GM23248 (cell line): ENCODE measurements around the gene NKAIN2. TPM values are rescaled to one million over a fixed set of nuclear protein-coding genes. Genes with fewer than 3 reads are reported as not detected.
"Not testable (repeated sequence)": the region's sequence is repeated elsewhere in the genome, so short reads cannot be mapped to it uniquely, and the experiment has no call there.

Experiments used
- DNase-seq: peaks from one replicate; pipeline ENCODE4 v3.0.0-alpha.2; 2015
- H2AFZ ChIP-seq: fragments of 200-600 bp; sonication (generic); 2 replicates; pipeline ENCODE4 v1.6.1; 2016; ENCODE audit warnings: antibody characterized with exemption
- H3F3A ChIP-seq: fragments of 200-600 bp; sonication (generic); 2 replicates; pipeline ENCODE4 v1.6.1; 2016; ENCODE audit warnings: mild to moderate bottlenecking, antibody characterized with exemption, mixed run types; ENCODE audit not compliant: insufficient read depth
- H3K27ac ChIP-seq: fragments of 200-600 bp; sonication (generic); 2 replicates; pipeline ENCODE4 v1.5.1; 2016; ENCODE audit warnings: mild to moderate bottlenecking
- H3K27me3 ChIP-seq: fragments of 200-600 bp; sonication (generic); replicated peaks from 2 replicates; pipeline ENCODE4 v1.6.1; 2016; ENCODE audit warnings: mild to moderate bottlenecking; ENCODE audit not compliant: insufficient read depth
- H3K36me3 ChIP-seq: fragments of 200-600 bp; sonication (generic); 2 replicates; pipeline ENCODE4 v1.6.1; 2016; ENCODE audit warnings: low read depth, mild to moderate bottlenecking
- H3K4me1 ChIP-seq: fragments of 200-600 bp; sonication (generic); 2 replicates; pipeline ENCODE4 v1.6.1; 2016; ENCODE audit warnings: mild to moderate bottlenecking; ENCODE audit not compliant: insufficient read depth
- H3K4me2 ChIP-seq: fragments of 200-600 bp; sonication (generic); one replicate; pipeline ENCODE4 v1.6.1; 2016; ENCODE audit warnings: mild to moderate bottlenecking; ENCODE audit not compliant: unreplicated experiment
- H3K4me3 ChIP-seq: fragments of 200-600 bp; sonication (generic); 2 replicates; pipeline ENCODE4 v1.5.1; 2016; ENCODE audit warnings: mild to moderate bottlenecking
- H3K79me2 ChIP-seq: fragments of 200-600 bp; sonication (generic); 2 replicates; pipeline ENCODE4 v1.6.1; 2016; ENCODE audit warnings: mild to moderate bottlenecking; ENCODE audit not compliant: insufficient read depth
- H3K9ac ChIP-seq: fragments of 200-600 bp; sonication (generic); 2 replicates; pipeline ENCODE4 v1.6.1; 2016; ENCODE audit warnings: mild to moderate bottlenecking
- H3K9me2 ChIP-seq: fragments of 200-600 bp; sonication (generic); 2 replicates; pipeline ENCODE4 v1.6.1; 2016; ENCODE audit warnings: mixed run types, mild to moderate bottlenecking, moderate library complexity; ENCODE audit not compliant: insufficient read depth
- H3K9me3 ChIP-seq: fragments of 200-600 bp; sonication (generic); one replicate; pipeline ENCODE4 v1.6.1; 2017; ENCODE audit warnings: low read depth
- H4K20me1 ChIP-seq: fragments of 200-600 bp; sonication (generic); 2 replicates; pipeline ENCODE4 v1.6.0; 2016; ENCODE audit not compliant: insufficient read depth
- EZH2 ChIP-seq: fragments of 200-600 bp; sonication (generic); IDR thresholded peaks from 2 replicates; pipeline ENCODE4 v1.6.1; 2018; ENCODE audit warnings: antibody characterized with exemption, mild to moderate bottlenecking; ENCODE audit not compliant: insufficient read depth, poor library complexity, severe bottlenecking
- EZH2phosphoT487 ChIP-seq: fragments of 200-600 bp; sonication (generic); IDR thresholded peaks from 2 replicates; pipeline ENCODE4 v1.6.1; 2018; ENCODE audit warnings: antibody characterized with exemption, moderate library complexity, mild to moderate bottlenecking, low read depth; ENCODE audit not compliant: insufficient read depth
- WGBS, 2 experiments: methylation state at CpG; one replicate each; pipeline ENCODE4 v1.1.6; 2015 to 2017; ENCODE audit warnings: low lambda C conversion rate in 2 of 2, low coverage in 1 of 2; ENCODE audit errors: missing lambda C conversion rate in 2 of 2; 5-methylcytosine and 5-hydroxymethylcytosine counted together
- in situ Hi-C: fragments of 300-500 bp; cut with MboI; formaldehyde crosslinking; loops from 2 replicates; pipeline ENCODE4 v1.15.0; 2020
- polyA plus RNA-seq: library from polyadenylated mRNA; unstranded; fragments of >200 nt; fragmentation: Nextera tagmentation; extraction: Ambion mirVana; gene quantifications from 2 replicates; pipeline ENCODE4 v1.2.1, GENCODE V29; 2016
- total RNA-seq: library from RNA; depleted of rRNA; stranded (reverse); fragments of >200 nt; shearing (Covaris generic); gene quantifications from 2 replicates; pipeline ENCODE4 v1.2.3, GENCODE V29; 2014

NKAIN2 gene
- total and polyA plus RNA-seq, 2 experiments from 2014 or later = not detected

GRCh38 chr6:124334359-124334758, 530.7 kb downstream of the NKAIN2 start:
- WGBS, 2 experiments = 19 to 21% methylated on average over 4 of the region's 4 CpGs

GRCh38 chr6:124339610-124340334, 536.1 kb downstream of the NKAIN2 start:
- TF ChIP-seq EZH2phosphoT487 (no peak), EZH2 (no peak)

More at GRCh38 chr6:124334359-124334758, 530.7 kb downstream of the NKAIN2 start:
- Histone ChIP-seq H3K27ac (no peak overlapping the region), H3K9me3 (no peaks in the 10 kb centered on the region), H3K4me2 (no peak overlapping the region), H3K9me2 (no peaks in the 10 kb centered on the region), H3K27me3 (no peaks in the 10 kb centered on the region), H2AFZ (no peak overlapping the region), H4K20me1 (no peaks in the 10 kb centered on the region), H3K79me2 (no peaks in the 10 kb centered on the region), H3K4me3 (no peak overlapping the region), H3F3A (no peaks in the 10 kb centered on the region), H3K9ac (no peak overlapping the region), H3K4me1 (no peaks in the 10 kb centered on the region), H3K36me3 (no peaks in the 10 kb centered on the region)
- no peak for TF ChIP-seq EZH2phosphoT487
- TF ChIP-seq EZH2 = no peak
- in situ Hi-C loops = no loop called here
- DNase-seq = no peak

GRCh38 chr6:124348339-124348738, 544.7 kb downstream of the NKAIN2 start:
- H3K4me2 ChIP-seq, H4K20me1 ChIP-seq, in situ Hi-C loops, H2AFZ ChIP-seq, H3K9me2 ChIP-seq, H3K36me3 ChIP-seq, H3K79me2 ChIP-seq, H3F3A ChIP-seq, H3K4me1 ChIP-seq, H3K9ac ChIP-seq, H3K4me3 ChIP-seq, H3K27me3 ChIP-seq, H3K9me3 ChIP-seq, H3K27ac ChIP-seq, DNase-seq: not testable (repeated sequence)
- 46 to 55% methylated on average over 6 of the region's 6 CpGs for WGBS, 2 experiments

More at GRCh38 chr6:124339610-124340334, 536.1 kb downstream of the NKAIN2 start:
- no peak overlapping the region for H3K4me2 ChIP-seq
- H3K27me3 ChIP-seq = no peaks in the 10 kb centered on the region
- H3K9ac ChIP-seq = no peak overlapping the region
- WGBS, 2 experiments = 26% methylated on average over 5 of the region's 5 CpGs
- H3K36me3 ChIP-seq = no peaks in the 10 kb centered on the region
- no peaks in the 10 kb centered on the region for H3K9me3 ChIP-seq
- H2AFZ ChIP-seq = no peak overlapping the region
- no peaks in the 10 kb centered on the region for H3K79me2 ChIP-seq
- in situ Hi-C loops = no loop called here
- no peak overlapping the region for H3K4me3 ChIP-seq
- no peaks in the 10 kb centered on the region for H3F3A ChIP-seq
- no peak for DNase-seq
- H4K20me1 ChIP-seq = no peaks in the 10 kb centered on the region
- H3K27ac ChIP-seq = no peak overlapping the region
- no peaks in the 10 kb centered on the region for H3K9me2 ChIP-seq
- no peaks in the 10 kb centered on the region for H3K4me1 ChIP-seq

GRCh38 chr6:124355146-124355545, 551.5 kb downstream of the NKAIN2 start:
- in situ Hi-C loops = no loop called here
- no peaks in the 10 kb centered on the region for H3K36me3 ChIP-seq
- TF ChIP-seq EZH2 (no peak), EZH2phosphoT487 (no peak)
- no peaks in the 10 kb centered on the region for H3K27me3 ChIP-seq
- H3K9me3 ChIP-seq = no peaks in the 10 kb centered on the region
- H3K27ac ChIP-seq = no peak overlapping the region
- H3K79me2 ChIP-seq = no peaks in the 10 kb centered on the region
- no peaks in the 10 kb centered on the region for H3K9me2 ChIP-seq
- no peak overlapping the region for H2AFZ ChIP-seq
- no peaks in the 10 kb centered on the region for H4K20me1 ChIP-seq
- H3K4me3 ChIP-seq = no peak overlapping the region
- no peak for DNase-seq
- no peaks in the 10 kb centered on the region for H3K4me1 ChIP-seq
- no peaks in the 10 kb centered on the region for H3F3A ChIP-seq
- no peak overlapping the region for H3K4me2 ChIP-seq
- no peak overlapping the region for H3K9ac ChIP-seq
- WGBS, 2 experiments = 49 to 52% methylated on average over 4 of the region's 4 CpGs
